NCI-H1436 treated with DMSO at 0.1 percent for 48 hours (cell line): ENCODE results near the gene CDK6.

Source experiments
- DNase-seq: peaks from one replicate; lab custom pipeline; 2025; lab: John Stamatoyannopoulos, UW

CDK6 gene

DNA sequence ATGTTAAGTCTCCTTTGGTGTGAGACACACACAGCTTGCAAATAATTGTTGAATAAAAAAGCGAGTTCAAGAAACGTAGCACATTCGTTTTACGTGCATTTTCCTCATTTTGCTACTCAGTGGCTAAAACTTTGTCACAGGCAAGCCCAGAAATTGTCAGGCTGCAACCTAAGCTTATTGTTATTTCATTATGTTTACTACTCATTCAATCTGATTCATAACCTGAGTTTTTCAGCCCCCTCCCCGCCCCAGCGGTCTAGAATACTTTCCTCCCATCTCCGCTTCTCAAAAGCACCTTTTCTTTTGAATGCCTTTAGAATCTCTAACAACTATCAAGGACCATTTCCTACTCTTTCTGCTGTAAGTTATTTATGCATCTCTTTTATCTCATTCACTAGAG, 247.3 kb downstream of the CDK6 start:
- DNase-seq = no peak

DNA sequence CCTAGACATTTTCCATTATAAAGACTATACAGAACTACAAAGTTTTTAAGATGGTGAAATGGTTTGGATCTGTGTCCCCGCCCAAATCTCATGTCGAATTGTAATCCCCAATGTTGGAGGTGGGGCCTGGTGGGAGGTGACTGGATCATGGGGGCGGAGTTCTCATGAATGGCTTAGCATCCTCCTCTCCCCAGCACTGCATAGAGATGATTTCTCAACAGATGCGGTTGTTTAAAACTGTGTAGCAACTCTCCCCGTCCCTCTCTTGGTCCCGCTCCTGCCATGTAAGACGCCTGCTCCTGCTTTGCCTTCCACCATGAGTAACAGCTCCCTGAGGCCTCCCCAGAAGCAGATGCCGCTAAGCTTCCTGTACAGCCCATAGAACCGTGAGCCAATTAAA, 247.8 kb downstream of the CDK6 start:
- DNase-seq = no peak

DNA sequence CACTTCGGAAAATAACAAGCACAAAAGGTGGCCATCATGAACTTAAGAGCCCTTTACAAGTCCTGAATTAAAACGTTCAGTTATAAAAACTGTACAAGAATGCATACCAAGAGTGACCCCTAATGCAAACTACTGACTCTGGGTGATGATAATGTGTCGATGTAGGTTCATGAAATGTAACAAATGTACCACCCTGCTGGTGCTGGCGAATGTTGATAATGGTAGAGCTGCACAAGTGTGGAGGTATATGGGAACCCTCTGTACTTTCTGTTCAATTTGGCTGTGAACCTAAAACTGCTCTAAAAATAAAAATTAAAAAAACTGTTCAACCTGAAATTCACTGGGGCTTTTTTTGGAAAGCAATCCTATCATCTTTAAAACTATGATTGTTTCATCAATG, 249.5 kb downstream of the CDK6 start:
- DNase-seq = no peak

DNA sequence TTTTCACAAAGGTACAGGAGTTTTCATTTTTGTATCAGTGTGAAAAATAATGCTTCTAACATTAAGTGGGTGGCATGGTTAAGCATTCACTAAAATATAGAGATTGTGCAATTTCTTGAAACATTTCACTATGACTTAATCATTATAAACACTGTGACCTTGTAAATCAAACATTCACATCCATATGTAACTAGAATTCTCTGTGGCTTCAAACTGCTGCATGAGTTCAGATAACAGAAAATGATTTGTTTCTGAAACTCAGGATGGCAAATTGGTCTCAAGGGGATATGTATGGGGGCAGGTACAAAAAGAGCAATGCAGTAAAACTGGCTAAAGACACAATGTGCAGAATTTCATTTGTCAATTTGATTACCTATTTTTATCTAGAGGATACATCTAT, 250.0 kb downstream of the CDK6 start:
- no peak for DNase-seq

DNA sequence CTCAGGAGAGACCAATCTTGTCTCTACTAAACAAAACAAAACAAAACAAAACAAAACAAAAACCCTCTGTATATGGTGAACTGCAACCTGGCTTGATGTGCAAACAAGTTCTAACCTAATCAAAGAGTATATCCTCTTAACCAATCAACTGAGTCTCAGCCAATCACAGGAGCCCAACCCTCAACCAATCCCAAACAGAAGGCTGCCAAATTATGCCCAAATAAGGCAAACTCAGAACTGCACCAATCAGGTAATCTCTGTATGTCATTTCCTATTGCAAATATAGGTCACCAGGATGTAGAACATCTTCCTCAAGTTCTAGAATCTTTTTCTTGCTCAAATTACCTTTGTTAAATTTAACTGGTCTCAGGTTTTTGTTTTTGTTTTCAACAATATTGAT, 251.4 kb downstream of the CDK6 start:
- DNase-seq = no peak

DNA sequence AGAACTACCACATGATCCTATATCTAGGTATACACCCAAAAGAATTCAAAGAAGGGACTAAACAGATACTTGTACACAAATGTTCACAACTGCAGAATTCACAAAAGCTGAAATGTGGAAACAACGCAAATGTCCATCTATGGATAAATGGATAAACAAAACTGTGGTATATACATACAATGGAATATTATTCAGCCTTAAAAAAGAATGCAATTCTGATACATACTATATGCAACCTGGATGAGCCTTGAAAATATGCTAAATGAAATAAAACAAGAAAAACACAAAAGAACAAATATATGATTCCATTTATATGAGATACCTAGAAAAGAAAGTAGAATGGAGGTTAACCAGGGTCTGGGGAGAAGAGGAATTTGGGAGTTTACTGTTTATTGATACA, 253.4 kb downstream of the CDK6 start:
- no peak for DNase-seq

DNA sequence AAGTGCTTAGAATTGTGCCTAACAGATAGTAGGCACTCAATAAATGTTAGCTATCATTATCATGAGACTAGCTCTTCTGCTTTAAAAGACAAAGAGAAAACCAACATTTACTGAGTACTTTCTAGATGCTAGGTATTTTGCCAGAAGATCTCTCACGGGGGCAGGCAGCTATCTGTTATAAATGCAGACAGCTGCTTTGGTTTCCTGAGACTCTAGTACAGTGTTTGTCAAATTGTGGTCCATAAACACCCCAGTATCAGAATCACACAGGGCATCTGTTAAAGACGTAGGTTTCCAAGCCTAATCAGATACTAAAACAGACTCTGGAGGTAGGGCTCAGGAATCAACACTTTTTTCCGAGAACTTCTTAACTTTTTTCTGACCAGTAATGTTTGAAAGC, 260.1 kb downstream of the CDK6 start:
- no peak for DNase-seq

DNA sequence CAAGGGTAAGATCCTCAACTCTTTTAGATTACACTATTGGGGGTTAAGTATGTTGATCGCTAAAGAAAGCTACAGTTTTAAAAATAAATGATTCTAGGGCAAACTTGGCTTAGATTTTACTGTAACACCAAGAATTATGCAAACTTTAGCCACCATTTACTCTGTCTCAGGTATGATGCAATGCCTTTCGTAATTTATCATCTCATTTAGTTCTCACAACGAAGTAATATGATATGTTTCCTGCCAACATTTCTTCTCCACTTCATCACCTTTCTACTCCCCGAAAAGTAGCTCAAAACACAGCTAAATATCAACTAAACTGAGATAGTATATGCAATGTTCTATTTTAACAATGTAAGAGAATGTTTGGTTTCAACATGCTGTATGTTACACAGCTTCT, 267.2 kb downstream of the CDK6 start:
- no peak for DNase-seq

DNA sequence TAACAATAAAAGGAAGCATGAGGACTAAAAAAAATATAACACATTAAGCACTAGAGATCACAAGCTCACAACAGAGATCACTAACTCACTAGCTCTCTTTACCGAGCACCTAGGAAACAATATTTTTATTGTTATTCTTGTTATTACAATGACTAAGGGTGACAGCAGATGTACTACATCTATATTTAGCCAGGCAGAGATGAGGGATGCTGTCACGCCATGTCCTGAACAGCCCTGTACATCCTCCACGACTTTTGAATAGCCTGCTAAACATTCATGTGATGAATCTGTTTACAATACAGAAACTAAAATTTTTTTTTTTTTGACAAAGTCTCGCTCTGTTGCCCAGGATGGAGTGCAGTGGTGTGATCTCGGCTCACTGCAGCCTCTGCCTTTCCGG, 268.9 kb downstream of the CDK6 start:
- DNase-seq = no peak

DNA sequence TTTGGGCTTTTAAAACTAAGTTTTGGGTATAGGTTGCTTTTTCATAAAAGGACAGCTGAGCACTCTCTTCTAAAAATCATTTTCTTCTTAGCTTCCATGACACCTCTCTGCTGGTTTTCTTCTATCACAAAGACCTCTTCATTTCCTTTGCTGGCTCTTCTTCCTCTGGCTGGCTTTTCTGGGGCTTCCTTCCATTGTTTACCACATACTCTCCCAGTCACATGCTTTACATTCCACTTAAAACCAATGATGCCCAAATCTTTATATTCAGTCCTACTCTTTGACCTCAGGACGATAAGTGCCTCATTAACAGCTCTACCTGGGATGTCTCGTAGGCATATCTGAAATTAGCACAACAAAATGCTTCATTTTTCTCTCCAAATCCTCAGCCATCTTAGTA, 273.0 kb downstream of the CDK6 start:
- no peak for DNase-seq

DNA sequence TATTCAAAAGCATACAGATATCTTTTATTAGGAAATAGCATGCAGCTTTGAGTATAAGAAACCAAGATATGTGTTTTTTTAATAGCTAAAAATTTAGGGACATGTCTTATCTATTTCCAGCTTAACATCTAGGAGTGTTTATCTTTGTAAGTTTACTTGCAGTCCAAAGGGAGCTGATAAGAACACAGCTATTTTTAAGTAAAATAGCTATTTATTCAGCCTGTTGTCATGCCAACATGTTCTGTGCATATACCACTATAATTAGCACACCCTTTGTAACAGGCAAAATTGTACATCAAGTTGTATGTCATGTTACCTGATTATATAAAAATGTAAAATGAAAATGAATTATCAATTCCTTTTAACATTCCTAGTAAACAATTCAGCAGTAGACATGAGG, 275.8 kb downstream of the CDK6 start:
- no peak for DNase-seq

DNA sequence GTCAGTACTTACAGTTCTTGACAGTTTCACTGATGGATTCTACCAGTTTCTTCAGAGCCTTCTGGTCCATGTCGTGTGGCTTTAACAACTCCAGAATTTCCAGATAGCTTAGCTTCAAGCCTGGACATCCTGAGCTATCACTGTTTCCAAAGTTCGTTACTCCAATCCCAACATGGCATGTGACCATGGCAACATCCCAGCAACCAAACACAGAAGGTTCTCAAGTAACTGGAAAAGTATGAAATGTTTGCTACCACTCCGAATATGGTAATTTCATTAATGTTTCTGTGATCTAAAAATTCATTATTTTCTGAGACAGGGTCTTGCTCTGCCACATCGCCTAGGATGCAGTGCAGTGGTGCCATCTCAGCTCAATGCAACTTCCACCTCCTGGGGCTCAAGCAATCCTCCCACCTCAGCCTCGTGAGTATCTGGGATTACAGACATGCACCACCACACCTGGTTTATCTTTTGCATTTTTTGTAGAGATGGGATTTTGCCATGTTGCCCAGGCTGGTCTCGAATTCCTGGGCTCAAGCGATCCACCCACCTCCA, 278.5 kb downstream of the CDK6 start:
- DNase-seq = no peak

DNA sequence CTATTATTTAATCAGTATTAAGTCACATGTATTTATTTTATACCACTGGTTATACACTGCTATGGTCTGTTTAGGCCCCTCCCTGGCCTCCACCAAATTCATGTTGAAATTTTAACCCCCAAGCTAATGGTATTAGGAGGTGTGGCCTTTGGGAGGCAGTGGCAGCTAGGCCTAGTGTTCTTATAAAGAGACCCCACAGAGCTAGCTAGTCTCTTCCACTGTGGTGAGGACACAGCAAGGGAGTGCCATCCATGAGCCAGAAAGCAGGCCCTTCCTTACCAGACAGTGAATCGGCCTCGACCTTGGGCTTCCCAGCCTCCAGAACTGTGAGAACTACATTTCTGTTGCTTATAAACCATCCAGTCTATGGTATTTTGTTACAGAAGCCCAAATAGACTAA, 279.1 kb downstream of the CDK6 start:
- DNase-seq = no peak
